NCI-H2196 treated with DMSO at 0.1 percent for 48 hours (cell line): ENCODE data around the gene AP2B1.

Experiments used
- DNase-seq: peaks from one replicate; lab custom pipeline; 2025; ENCODE audit not compliant: unreplicated experiment; lab: John Stamatoyannopoulos, UW

Gene AP2B1

DNA sequence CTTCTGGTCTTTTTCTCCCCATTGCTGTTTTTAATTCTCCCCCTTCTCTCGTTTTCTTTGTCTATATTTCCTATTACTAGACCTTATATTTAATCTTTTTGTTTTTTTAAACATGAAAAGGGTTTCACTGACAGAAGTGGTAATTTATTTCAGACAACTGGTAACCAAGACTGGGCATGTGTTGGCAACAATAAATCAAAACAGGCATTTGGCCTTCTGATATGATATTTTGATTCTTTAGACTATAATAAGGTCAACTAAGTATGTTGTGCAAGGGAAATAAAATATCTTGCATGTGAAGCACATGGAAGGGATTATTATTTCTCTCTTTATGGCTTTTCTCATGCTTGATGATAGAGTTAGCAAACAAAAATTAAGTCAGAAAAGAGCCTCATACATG lies 34.6 kb downstream of the AP2B1 start:
- DNase-seq = no peak

DNA sequence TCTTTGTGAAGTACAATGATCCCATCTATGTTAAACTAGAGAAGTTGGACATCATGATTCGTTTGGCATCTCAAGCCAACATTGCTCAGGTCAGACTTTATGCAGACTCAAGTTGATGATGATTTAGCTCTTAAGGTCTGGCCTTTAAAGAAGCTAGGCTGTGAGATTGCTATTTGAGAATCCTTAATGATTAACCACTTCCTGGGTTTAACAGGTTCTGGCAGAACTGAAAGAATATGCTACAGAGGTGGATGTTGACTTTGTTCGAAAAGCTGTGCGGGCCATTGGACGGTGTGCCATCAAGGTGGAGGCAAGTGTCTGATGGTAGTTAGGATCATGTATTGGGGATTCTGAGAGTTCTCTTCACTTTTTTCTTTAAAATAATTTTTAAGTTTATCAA lies 40.3 kb downstream of the AP2B1 start:
- no peak for DNase-seq

DNA sequence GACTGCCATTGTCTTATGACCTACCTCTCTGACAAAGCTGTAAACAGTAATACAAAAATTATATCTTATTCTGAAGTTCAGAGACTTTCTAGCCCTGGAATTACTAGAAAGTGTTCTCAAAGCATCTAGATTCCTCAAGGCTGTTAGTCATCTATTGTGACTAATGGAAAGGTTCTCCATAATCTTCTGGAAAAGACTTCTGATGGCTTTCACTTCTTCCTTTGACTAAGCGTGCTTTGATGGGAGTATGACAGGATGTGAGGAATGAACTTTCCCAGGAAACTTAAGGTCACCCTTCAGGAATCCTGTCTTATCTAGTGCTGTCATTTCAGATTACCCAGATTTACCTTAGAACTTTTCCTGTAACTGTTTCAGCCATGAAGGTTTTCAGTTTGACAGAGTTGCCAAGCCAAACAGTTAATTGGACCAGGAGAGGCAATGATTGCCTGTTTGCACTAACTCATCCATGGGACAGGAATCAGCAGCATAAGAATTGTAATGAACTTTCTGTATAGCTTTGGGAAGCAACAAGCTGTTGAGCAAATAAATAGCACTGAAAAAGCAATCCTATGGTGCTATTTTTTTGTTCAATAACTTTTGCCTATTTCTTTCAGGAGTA lies 43.5 kb downstream of the AP2B1 start:
- DNase-seq = no peak

DNA sequence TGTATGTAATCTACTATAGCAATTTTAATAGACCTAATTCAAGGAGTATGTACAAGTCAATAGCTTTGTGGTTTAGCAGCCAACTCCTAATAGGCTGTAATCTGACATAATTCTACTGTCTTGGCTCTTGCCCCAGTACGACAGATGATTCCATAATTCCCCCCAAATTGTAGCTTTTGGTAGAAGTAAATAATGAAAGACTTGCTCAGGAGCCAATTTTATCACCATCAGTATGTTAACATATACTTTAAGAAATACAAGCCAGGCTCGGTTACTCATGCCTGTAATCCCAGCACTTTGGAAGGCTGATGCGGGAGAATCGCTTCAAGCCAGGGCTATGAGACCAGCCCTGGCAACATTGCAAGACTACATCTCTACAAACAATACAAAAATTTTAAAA lies 53.9 kb downstream of the AP2B1 start:
- DNase-seq = no peak

DNA sequence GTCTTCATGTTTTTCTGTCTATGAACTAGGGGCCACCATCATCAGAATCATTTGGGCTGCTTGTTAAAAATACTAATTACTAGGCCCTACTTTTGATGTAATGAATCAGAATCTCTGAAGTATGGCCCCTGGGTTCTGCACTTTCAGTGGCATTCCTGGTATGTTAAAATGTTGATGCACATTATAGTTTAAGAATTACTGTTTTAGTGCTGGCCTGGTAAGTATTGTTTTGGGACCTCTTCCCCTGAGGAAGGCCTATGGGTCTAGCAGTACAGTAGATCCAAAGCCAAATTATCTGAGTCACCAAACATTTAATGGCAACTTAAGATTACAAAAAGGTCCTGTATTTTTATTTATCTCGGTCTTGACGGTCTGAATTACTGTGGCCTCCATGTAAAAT lies 58.8 kb downstream of the AP2B1 start:
- DNase-seq = no peak

DNA sequence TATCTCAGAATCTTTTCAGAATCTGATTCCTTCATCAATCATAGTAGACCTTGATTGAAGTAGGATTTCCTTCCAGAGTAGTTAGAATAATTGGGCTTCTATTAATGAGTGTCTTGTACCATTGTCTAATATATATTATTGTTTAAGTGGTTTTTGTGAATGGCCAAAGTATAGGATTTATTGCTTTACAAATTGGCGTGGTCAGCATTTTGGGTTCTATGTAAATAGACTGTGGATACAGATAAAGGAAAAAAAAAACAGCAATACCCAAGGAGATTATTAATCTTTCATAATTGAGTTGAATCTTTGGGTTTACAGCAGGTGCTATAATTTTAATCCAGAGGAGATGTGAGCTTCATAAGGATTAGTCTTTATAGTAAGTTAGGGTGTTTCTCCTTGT lies 64.3 kb downstream of the AP2B1 start:
- no peak for DNase-seq

DNA sequence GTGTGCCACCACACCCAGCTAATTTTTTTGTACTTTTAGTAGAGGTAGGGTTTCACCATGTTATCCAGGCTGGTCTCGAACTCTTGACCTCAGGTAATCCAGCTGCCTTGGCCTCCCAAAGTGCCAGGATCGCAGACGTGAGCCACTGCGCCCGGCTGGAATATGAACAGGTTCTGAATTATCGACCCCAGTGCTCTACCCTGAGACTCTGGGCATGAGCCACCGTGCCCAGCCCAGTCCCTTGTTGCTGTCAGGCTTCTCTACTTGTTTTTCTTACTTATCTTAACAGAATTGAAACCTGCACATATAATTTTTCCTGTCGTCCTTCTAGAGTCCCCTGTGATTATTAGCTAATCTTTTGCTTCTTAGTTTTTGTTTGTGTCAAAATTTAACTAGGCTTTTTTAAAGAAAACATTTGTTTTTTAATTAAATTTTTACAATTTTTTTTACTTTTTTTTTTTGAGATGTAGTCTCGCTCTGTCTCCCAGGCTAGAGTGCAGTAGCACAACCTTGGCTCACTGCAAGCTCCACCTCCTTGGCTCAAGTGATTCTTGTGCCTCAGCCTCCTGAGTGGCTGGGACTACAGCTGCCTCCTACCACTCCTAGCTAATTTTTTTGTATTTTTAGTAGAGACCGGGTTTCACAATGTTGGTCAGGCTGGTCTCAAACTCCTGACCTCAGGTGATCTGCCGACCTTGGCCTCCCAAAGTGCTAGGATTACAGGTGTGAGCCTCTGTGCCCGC lies 66.7 kb downstream of the AP2B1 start:
- no peak for DNase-seq

DNA sequence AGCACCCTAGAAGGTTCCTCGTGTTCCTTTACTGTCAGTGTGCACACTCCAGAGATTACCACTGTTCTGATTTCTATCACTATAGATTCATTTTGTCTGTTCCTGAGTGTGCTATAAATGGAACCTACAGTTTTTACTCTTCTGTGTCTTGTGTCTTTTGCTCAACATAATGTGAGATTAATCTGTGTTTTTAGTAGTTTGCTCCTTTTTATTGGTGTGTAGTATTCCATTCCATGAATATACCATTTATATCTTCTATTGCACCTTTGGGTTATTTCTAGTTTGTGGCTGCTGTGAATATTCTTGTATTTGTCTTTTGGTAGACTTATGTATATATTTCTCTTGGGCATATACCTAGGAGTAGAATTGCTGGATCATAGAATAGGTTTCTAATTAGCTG lies 68.2 kb downstream of the AP2B1 start:
- no peak for DNase-seq

DNA sequence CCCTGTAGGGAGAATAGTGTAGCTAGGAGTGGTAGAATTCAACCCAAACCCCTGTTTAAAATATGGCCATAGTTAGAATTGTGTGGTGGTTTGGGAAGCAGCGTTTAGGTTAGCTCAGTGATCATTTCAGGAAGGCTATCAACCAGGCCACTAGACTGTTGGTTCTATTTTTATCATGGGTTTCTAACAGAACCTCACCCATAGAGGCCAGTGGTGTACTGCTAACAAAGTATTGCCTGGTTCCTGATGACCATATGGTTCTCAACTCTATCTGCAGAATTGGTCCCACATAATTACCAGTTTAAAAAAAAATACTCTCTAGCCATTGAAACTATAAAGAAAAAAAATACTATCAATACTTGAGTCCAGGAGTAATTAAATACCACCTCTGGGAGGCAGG lies 73.8 kb downstream of the AP2B1 start:
- DNase-seq = no peak

DNA sequence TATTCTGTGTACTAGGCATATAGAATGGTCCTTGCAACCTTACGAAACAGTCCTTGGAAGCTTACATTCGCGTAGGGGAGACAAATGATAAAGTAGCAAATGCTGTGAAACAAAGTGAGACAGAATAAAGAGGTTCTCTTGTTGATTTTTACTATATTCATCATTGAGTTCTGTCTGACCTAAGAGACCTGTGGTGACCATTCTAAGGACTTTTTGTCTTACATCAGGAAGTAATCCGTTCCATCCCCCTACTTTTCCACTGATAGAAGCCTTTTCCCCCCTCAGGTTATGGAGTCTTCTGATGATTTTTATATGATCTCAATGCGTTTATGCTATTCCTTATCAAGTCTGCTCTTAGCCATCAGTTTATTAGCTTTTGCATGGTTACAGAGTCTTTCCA lies 77.6 kb downstream of the AP2B1 start:
- DNase-seq = no peak

DNA sequence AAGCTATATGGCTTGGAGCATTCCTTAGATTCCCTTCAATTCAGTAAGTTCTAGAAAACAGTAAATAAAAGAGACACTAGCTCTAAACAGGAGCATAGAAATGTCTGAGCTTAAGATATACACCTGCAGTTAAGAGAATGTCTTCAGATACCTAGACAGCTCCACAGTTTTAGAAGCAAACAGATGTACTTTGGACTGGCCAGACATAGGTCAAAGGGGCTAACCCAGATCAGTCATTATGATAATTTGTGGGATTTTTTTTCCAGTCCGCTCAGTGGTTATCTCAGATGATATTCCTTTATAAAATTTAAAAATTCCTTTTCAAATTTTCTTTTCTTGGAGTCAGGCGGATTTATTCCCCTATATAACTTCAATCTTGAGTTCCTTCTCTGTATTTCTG lies 78.5 kb downstream of the AP2B1 start:
- DNase-seq = no peak

DNA sequence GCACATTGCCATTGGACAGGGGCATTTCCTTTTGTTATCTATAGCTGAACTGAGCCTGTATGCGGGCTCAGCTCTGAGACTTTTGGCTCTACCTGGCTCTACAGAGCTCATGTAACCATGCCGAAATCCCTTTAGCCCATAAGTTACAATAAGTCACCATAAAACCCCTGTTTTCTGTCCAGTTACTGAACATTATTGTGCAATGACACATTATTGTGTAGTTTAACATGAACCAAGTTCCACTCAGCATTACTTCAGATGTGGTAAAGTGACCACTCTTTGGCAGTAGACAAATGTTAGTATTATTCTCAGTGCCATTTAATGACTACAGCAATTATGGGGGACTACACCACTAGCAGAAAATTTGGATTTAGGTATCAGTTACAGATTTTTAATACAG lies 78.9 kb downstream of the AP2B1 start:
- no peak for DNase-seq

DNA sequence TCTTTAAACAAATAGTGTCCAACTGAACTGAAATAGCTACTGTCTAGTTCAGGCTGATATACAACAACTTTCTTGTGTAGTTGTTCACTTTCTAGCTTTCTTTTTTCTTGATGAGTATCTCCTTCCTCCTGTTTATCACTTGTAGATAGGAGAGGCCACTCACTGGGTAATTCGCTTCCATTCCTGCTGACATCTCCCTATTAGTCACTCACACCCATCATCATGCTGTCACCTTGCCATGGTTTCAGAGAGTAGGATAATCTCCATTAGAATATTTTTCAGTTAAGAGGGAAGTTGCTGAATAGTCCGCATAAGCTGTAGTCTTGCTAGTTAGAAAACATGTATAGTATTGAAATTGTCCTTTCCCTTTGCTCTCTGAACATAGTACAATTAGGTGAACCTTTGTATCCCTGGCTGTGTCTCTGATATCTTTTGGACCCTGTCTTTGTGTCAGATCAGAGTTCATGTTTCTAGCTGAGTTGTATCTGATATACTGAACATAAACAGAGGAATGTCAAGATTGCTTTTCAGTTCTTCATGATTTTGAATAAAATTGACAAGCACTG lies 79.9 kb downstream of the AP2B1 start:
- DNase-seq = no peak

DNA sequence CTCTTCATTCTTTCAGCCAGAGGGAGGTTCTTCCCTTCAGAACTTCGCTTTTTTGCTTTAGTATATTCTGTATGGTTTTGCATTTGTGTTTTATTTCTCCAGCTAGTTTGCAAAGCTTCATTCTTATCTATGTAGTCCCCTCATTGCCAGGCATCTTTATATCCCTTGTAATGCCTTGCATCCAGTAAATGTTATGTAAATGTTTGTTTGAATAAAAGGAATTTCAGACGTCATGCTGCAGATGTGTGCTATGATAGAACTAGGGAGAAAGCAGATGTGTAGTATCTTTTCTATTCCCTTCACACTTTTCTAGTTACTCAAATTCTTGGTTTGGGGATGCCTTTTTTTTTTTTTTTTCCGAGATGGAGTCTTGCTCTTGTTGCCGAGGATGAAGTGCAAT lies 81.7 kb downstream of the AP2B1 start:
- no peak for DNase-seq

DNA sequence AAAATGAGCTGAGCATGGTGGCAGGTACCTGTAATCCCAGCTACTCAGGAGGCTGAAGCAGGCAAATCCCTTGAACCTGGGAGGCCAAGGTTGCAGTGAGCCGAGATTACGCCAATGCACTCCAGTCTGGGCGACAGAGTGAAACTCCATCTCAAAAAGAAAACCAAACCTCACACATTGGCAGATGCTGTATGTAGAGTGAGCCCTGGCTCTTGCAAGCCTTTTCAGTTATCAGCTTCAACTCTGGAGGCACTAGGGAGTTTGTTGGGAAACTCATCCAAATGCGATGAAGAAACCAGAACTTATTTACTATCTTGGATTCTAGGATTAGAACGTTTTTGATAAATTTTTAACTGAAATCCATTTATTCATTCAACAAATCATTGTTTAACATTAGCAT lies 87.4 kb downstream of the AP2B1 start:
- no peak for DNase-seq

DNA sequence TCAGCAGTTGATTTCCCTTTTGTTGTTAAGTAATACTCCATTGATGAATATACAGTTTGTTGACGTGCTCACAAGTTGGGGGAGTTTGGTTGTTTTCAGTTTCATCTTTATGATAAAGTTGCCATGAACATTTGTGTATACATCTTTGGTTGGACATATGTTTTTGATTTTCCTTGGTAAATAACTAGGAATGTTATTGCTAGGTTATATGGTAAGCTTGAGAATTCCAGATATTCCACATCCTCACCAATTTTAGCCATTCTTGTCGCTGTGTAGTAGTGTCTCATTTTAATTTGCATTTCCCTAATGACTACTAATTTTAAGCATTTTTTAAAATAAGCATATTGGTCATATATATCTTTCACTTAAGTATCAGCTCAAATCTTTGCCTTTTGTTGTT lies 89.3 kb downstream of the AP2B1 start:
- DNase-seq = no peak

DNA sequence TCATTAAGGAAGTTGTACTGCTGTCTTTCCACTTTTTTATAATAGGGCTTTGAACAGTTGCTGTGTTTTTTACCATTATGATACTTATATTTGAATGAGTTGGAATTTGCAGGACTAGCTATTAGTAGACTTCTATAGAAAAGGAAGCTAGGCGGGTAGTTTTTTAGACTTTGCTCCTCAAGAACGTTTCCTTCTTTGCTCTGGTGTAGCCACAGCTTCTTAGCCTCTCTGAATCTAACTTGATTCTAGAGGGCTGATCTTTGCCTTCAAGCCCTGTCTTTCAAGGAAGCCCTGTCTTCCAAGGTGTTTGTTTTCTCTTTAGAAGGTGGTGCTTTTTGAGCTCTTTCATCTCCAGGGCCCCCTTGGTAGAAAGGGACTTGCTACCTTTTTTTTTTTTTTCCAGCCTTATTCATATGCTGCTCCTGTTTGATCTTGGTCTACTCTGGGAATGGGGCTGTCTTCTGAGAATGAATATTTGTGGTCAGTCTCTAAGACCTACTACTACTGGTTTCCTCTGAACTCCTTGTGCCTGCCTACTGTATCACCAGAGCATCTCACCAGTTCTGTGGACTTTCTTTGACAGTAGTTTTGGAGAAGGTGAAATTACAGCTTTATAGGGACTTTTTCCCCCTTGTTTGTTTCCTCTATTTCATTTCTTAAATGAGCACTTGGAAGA lies 92.0 kb downstream of the AP2B1 start:
- DNase-seq = no peak

DNA sequence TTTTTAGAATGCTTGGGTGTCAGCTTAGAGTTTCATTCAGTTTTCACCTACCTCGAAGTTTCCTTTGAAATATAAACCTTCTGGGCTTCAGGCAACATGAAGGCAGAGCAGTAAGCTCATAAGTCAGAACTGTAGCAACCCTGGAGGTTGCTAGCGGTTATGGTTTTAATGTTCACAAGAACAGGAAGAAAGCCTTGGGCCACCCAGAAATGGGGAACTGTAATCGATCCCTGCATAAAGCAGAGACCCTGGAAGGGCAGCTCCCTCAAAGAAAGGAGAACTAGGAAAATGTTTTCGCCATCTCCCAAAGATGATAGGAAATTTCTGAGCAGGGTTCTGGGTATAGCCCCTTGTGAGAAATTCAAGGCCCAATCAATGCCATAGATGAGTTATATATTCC lies 96.5 kb downstream of the AP2B1 start:
- DNase-seq = no peak

DNA sequence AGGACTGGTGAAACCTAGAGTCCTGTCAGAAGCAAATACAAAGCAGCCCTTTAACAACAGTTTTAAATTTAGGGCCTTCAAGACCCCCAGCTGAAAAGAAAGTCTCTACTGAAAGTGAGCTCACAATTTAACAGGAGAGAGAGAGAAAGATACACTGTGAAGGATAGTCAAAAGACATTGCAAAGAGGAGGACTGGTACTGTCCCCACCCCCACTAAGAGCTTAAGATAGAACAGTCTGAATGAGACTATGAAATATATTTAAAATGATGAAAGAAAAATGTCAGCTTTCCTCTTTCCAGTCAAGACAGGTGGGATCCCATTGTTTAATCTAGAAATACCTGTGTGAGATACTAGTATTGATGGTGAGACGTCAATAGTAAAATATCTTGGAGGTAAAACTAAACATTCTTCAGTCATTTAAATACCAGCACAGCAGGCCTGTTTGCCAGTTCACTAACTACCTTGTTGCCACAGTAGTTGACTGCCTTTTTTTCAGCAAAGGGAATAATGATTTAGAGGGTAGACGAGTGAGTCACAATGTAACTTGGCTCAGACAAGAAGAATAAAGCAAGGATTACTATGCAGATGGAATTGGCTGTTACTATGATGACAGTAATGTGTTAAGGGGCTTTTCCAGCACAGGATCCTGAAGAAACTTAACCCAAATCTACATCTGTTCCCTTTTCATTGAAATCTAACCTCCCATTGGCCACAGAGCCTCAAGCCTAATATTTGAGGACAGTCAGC lies 97.1 kb downstream of the AP2B1 start:
- no peak for DNase-seq

DNA sequence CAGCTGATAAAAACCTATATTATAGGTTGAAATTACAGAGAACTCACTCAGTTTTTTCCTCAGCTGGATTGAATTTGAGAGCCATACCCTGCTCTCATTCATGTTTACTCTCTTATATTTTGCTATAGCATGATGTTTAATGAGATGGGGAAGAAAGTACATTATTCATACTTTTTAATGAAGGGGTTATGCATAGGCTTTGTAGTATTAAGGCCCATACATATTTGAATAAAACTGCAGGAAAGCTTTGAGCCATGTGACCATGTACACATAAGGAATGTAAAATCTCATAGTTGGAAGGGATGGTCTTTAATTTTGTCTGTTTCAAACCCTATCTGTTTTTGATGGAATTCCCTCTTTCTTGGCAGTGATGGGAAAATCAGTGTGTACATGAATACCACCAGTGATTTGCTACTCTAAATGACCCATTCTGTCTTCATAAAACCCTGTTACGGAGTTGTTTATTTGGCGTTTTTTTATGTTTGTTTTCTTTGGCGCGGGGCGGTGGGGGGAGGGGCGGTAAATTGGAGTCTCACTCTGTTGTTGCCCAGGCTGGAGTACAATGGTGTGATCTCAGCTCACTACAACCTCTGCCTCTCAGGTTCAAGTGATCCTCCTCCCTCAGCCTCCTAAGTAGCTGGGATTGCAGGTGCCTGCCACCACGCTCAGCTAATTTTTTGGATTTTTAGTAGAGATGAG lies 105.5 kb downstream of the AP2B1 start:
- no peak for DNase-seq

DNA sequence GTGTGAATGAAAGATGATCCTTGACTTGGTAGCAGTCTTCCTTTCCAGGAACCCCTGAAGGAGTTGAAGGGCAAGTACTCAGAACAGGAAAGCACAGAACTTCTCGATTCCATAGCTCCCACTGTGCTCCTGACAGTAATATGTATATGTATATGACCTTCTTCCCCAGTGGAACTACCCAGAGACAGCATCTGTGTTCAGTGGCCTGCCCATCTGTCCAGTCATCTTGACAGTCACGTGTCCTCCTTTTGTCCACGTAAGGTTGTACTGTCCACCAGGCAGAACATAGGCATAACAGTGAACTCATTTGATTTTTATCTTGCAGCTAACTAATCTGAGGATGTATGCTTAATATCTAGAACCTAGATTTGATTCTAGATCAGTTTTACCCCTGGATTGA lies 106.5 kb downstream of the AP2B1 start:
- DNase-seq = no peak
